Uterus (tissue), 4 donors: Measurements from ENCODE around the gene DUOXA1. TPM values are rescaled to one million over a fixed set of nuclear protein-coding genes. Genes with fewer than 3 reads are reported as not detected.
"Not testable (repeated sequence)": the region's sequence is repeated elsewhere in the genome, so short reads cannot be mapped to it uniquely, and the experiment has no call there.

ENCODE experiments used
- DNase-seq, 2 donors: peaks; one replicate each; pipeline ENCODE4 v3.0.0-alpha.2; 2019 to 2020
- H3K27ac ChIP-seq, 2 donors: fragments of 200-600 bp; sonication (generic); 1 replicate in 1 of 2; 2 replicates in 1 of 2; pipeline ENCODE4 v1.5.1; 2016 to 2018
- H3K27me3 ChIP-seq, 2 donors: fragments of 200-600 bp; sonication (generic); one replicate each; pipeline ENCODE4 v1.5.1; 2018 to 2019; ENCODE audit warnings: control low read depth in 1 of 2
- H3K36me3 ChIP-seq, 2 donors: fragments of 200-600 bp; sonication (generic); one replicate each; pipeline ENCODE4 v1.5.1; 2019; ENCODE audit warnings: control low read depth in 1 of 2
- H3K4me1 ChIP-seq, 2 donors: fragments of 200-600 bp; sonication (generic); one replicate each; pipeline ENCODE4 v1.5.1; 2018 to 2019; ENCODE audit warnings: control low read depth in 1 of 2
- H3K4me3 ChIP-seq, 2 donors: fragments of 200-600 bp; sonication (generic); 1 replicate in 1 of 2; 2 replicates in 1 of 2; pipeline ENCODE4 v1.5.1; 2018 to 2019; ENCODE audit warnings: mild to moderate bottlenecking in 1 of 2
- H3K9me3 ChIP-seq, 2 donors: fragments of 200-600 bp; sonication (generic); one replicate each; pipeline ENCODE4 v1.5.1; 2019; ENCODE audit warnings: control low read depth in 1 of 2
- intact Hi-C: fragments of 100-400 bp; cut with DNase I; formaldehyde crosslinking; loops from one replicate; pipeline ENCODE4 v1.15.1; 2023; ENCODE audit warnings: low total_unique reads
- total RNA-seq, 4 donors: library from RNA; depleted of rRNA in 3 of 4; stranded (reverse); fragments of >200 nt in 3 of 4; gene quantifications; one replicate each; pipeline versions ENCODE4 v1.1.0 to v1.2.4, GENCODE V29; 2014 to 2023
- donor health status: DM: yes; HTN: yes; CAD: no.

DUOXA1 gene
- total RNA-seq, 4 donors from 2014 or later: 1.4 to 2.5 TPM; not detected in 2

GRCh38 chr15:45075440-45076320 is 54.0 kb downstream of the DUOXA1 start:
- H3K9me3 ChIP-seq, H3K27me3 ChIP-seq, DNase-seq, H3K4me3 ChIP-seq, H3K27ac ChIP-seq, H3K36me3 ChIP-seq, intact Hi-C loops, H3K4me1 ChIP-seq: not testable (repeated sequence)

DNA sequence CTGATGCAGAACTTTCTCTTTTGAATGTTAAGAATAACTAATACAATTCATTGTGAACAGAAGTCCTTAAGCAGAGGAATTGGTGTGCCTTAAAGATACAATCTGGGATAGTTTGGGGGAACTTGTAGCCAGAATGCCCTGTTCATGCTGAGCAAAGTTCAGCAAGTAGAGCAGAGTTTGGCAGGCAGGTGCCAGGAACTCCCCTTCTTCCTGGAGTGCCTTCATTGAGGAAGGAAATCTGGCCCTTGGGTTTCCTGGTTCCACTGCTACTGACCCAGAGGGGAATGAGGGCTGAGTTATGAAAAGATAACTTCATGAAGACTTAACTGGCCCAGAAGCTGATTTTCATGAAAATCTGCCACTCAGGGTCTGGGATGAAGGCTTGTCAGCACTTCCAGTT is 56.1 kb downstream of the DUOXA1 start:
- H3K9me3 ChIP-seq, H3K27me3 ChIP-seq, H3K36me3 ChIP-seq, intact Hi-C loops, H3K4me1 ChIP-seq, DNase-seq, H3K27ac ChIP-seq, H3K4me3 ChIP-seq: not testable (repeated sequence)

DNA sequence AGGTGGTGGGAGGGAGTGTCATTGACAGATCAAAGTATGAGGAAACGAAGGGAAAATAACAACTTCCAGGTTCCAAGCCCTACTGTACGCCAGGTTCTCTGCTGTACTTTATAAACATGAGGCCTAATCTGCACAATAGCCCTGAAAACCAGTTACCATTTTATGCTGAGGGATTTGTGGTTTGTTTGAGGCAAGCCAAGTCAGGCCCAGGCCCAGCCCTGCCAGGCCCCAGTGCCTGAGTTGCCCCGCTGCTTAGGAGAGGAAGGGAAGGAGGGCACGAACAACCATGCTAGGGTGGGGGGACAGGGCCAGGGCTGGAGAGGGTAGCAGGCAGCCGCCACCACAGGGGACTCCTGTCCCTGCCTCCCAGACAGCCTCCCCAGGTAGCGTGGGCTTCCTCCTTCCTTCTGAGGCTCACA is 59.7 kb downstream of the DUOXA1 start:
- H3K36me3 ChIP-seq, H3K4me1 ChIP-seq, DNase-seq, H3K4me3 ChIP-seq, H3K27ac ChIP-seq, H3K27me3 ChIP-seq, intact Hi-C loops, H3K9me3 ChIP-seq: not testable (repeated sequence)

Other genes starting within 250 kb of the DUOXA1 start
- gene TERB2, start 173.2 kb downstream of the DUOXA1 start, total RNA-seq: not detected
- gene SORD, start 106.7 kb downstream of the DUOXA1 start, total RNA-seq: 10 to 100 TPM in 3 of 4 donors, 1 to 10 TPM in 1; 4.9 to 30.6 (median 19.3) TPM
- gene DUOX2, start 15.7 kb downstream of the DUOXA1 start, total RNA-seq: under 1 TPM in 3 of 4 donors, not detected in 1; under 0.01 to 0.70 (median under 0.01) TPM
- gene DUOXA2, start 15.6 kb downstream of the DUOXA1 start, total RNA-seq: not detected
- gene DUOX1, start 115 bp upstream of the DUOXA1 start, total RNA-seq: 1 to 10 TPM in 1 of 4 donors, under 1 TPM in 2, not detected in 1; 0.24 to 1.3 (median 0.26) TPM
- 10 to 100 TPM in 3 of 4 donors, 1 to 10 TPM in 1; 1.5 to 37.5 (median 24.1) TPM for gene SHF, start 58.1 kb upstream of the DUOXA1 start, total RNA-seq
- not detected for gene SLC28A2, start 122.4 kb upstream of the DUOXA1 start, total RNA-seq
- 10 to 100 TPM; 19.2 to 27.1 (median 23.6) TPM for gene GATM, start 248.7 kb upstream of the DUOXA1 start, total RNA-seq